ENCODE data around the gene PRKCD. TPM values are rescaled to one million over a fixed set of nuclear protein-coding genes. Genes with fewer than 3 reads are reported as not detected.

Gene PRKCD
- total RNA-seq, 2 experiments from 2014 or later, result 13.3 to 108 TPM

GRCh38 chr3:53140847-53141845 lies 19.9 kb upstream of the PRKCD start:
- H3K27ac ChIP-seq (ENCODE audit: low read depth, low read length, poor library complexity, severe bottlenecking), result no peak overlapping the region
- intact Hi-C loops (cut with micrococcal nuclease; ENCODE audit: unreplicated experiment), result no loop called here
- no peaks in the 10 kb centered on the region for H3K36me3 ChIP-seq (ENCODE audit: insufficient read depth, low read length)
- no peaks in the 10 kb centered on the region for H4K20me1 ChIP-seq (ENCODE audit: insufficient read depth, low read length)
- H3K9me2 ChIP-seq (ENCODE audit: insufficient read depth, low read length), result no peaks in the 10 kb centered on the region
- DNase-seq (ENCODE audit: low spot score), result no peak
- 0 out of 2 replicates have a peak overlapping the region, but pooled peaks have one; percentile 15 for H3K4me2 ChIP-seq (ENCODE audit: low read length)
- ChIA-PET CTCF (ENCODE audit: unreplicated experiment) (no interaction called here), POLR2A (interaction anchor here (0.6 to 1.0 kb wide), 3 partner anchors 10 to 74 kb away, joined by 3 to 6 read pairs (median 3); no protein-coding TSS in a partner anchor)
- H3K4me3 ChIP-seq (ENCODE audit: low read depth, low read length, poor library complexity, severe bottlenecking), result no peak overlapping the region
- TF ChIP-seq CTCF (conservative IDR thresholded peaks at IDR 0.05; ENCODE audit: low read length) (no peak), EZH2phosphoT487 (IDR thresholded peaks at IDR 0.05; ENCODE audit: borderline replicate concordance, low read depth, low read length) (no peak)
- no peaks in the 10 kb centered on the region for H3K79me2 ChIP-seq (ENCODE audit: insufficient read depth, low read depth, low read length)
- H3K9me3 ChIP-seq (ENCODE audit: low read length), result no peaks in the 10 kb centered on the region
- peaks cover 38% of the 10 kb centered on the region for H3K4me1 ChIP-seq (ENCODE audit: insufficient read depth, low read length, poor library complexity, severe bottlenecking)
- BruUV-seq (replicated peaks), result no TSS peak
- peak overlapping the region; percentile 60 for H2AFZ ChIP-seq (ENCODE audit: low read length)

- no peak for DNase-seq (ENCODE audit: low spot score)
- no TSS peak for BruUV-seq (replicated peaks)
These were observed 18.0 kb upstream of the PRKCD start for GRCh38 chr3:53142986-53143385.

More at GRCh38 chr3:53142986-53143385, 18.0 kb upstream of the PRKCD start:
- TF ChIP-seq CTCF (conservative IDR thresholded peaks at IDR 0.05; ENCODE audit: low read length) (no peak), EZH2phosphoT487 (IDR thresholded peaks at IDR 0.05; ENCODE audit: borderline replicate concordance, low read depth, low read length) (no peak)
- Histone ChIP-seq H3K36me3 (ENCODE audit: insufficient read depth, low read length) (no peaks in the 10 kb centered on the region), H2AFZ (ENCODE audit: low read length) (no peak overlapping the region), H3K4me2 (ENCODE audit: low read length) (no peak overlapping the region), H3K4me3 (ENCODE audit: low read depth, low read length, poor library complexity, severe bottlenecking) (no peak overlapping the region), H3K79me2 (ENCODE audit: insufficient read depth, low read depth, low read length) (no peaks in the 10 kb centered on the region), H3K9me2 (ENCODE audit: insufficient read depth, low read length) (no peaks in the 10 kb centered on the region), H3K9me3 (ENCODE audit: low read length) (no peaks in the 10 kb centered on the region), H3K4me1 (ENCODE audit: insufficient read depth, low read length, poor library complexity, severe bottlenecking) (peaks cover 19% of the 10 kb centered on the region), H4K20me1 (ENCODE audit: insufficient read depth, low read length) (no peaks in the 10 kb centered on the region), H3K27ac (ENCODE audit: low read depth, low read length, poor library complexity, severe bottlenecking) (no peak overlapping the region)
- intact Hi-C loops (cut with micrococcal nuclease; ENCODE audit: unreplicated experiment), result no loop called here
- ChIA-PET CTCF (ENCODE audit: unreplicated experiment) (no interaction called here), POLR2A (interaction anchor here (0.6 to 1.4 kb wide), 2 partner anchors 18 to 36 kb away, joined by 3 read pairs; partner anchors contain the start of gene PRKCD)
